Upper lobe of left lung (tissue), 6 donors: Measurements from ENCODE around the gene SPOCK1. TPM values are rescaled to one million over a fixed set of nuclear protein-coding genes. Genes with fewer than 3 reads are reported as not detected.

Experiments
- ATAC-seq, 2 donors: fragments of 200-7000 bp; cut with Tn5 transposase; one replicate each; pipeline ENCODE4 v1.9.1; 2022; ENCODE audit warnings: mild to moderate bottlenecking in 2 of 2, moderate library complexity in 2 of 2; ENCODE audit not compliant: low FRiP score in 2 of 2
- DNase-seq, 2 donors: peaks; one replicate each; pipeline ENCODE4 v3.0.0-alpha.2; 2019 to 2020
- H3K27ac ChIP-seq, 4 donors: fragments of 200-600 bp; sonication (generic); one replicate each; pipeline ENCODE4 v1.5.1; 2016 to 2019
- H3K27me3 ChIP-seq, 4 donors: fragments of 200-600 bp; sonication (generic); one replicate each; pipeline ENCODE4 v1.5.1; 2017 to 2019
- H3K36me3 ChIP-seq, 4 donors: fragments of 200-600 bp; sonication (generic); one replicate each; pipeline ENCODE4 v1.5.1; 2016 to 2019
- H3K4me1 ChIP-seq, 4 donors: fragments of 200-600 bp; sonication (generic); one replicate each; pipeline ENCODE4 v1.5.1; 2018 to 2019
- H3K4me3 ChIP-seq, 4 donors: fragments of 200-600 bp; sonication (generic); one replicate each; pipeline ENCODE4 v1.5.1; 2017 to 2019; ENCODE audit warnings: mild to moderate bottlenecking in 2 of 4, moderate library complexity in 1 of 4
- H3K9me3 ChIP-seq, 4 donors: fragments of 200-600 bp; sonication (generic); one replicate each; pipeline ENCODE4 v1.5.1; 2018 to 2019
- EP300 ChIP-seq, 4 donors: sonication (generic); formaldehyde crosslinking; IDR thresholded peaks; one replicate each; pipeline ENCODE4 v1.5.1; 2017; ENCODE audit warnings: antibody characterized with exemption in 4 of 4, control low read depth in 2 of 4
- POLR2A ChIP-seq, 4 donors: fragments of 450-650 bp; IDR thresholded peaks; one replicate each; pipeline ENCODE4 v1.5.1; 2016 to 2017; ENCODE audit warnings: antibody characterized with exemption in 4 of 4, mild to moderate bottlenecking in 2 of 4
- POLR2AphosphoS5 ChIP-seq, 2 donors: sonication (generic); formaldehyde crosslinking; IDR thresholded peaks; one replicate each; pipeline ENCODE4 v1.5.1; 2017; ENCODE audit warnings: antibody characterized with exemption in 2 of 2
- WGBS, 2 donors: methylation state at CpG; one replicate each; pipeline ENCODE4 v1.1.5; 2017 to 2018; 5-methylcytosine and 5-hydroxymethylcytosine counted together
- total RNA-seq, 6 donors: library from RNA; depleted of rRNA in 4 of 6; stranded (reverse); fragments of >200 nt in 4 of 6; gene quantifications; one replicate each; pipeline versions ENCODE4 v1.1.0 to v1.2.1, GENCODE V29; 2016 to 2021
- TF ChIP-seq, protein P1 (sequence below), 6 experiments: fragments of 450-650 bp in 4 of 6; fragments of 200-600 bp in 2 of 6; sonication (generic) in 2 of 6; IDR thresholded peaks; one replicate each; pipeline ENCODE4 v1.5.1; 2016 to 2019; ENCODE audit warnings: antibody characterized with exemption in 6 of 6
- donor health status: DM: no; HTN: no; CAD: no; lungs with moderate emphysema.
- donor health status: DM: no; HTN: yes; CAD: no; lungs with severe emphysema.

SPOCK1 gene
- total RNA-seq, 6 donors from 2014 or later = 0.33 to 16.6 (median 2.0) TPM; not detected in 1

DNA sequence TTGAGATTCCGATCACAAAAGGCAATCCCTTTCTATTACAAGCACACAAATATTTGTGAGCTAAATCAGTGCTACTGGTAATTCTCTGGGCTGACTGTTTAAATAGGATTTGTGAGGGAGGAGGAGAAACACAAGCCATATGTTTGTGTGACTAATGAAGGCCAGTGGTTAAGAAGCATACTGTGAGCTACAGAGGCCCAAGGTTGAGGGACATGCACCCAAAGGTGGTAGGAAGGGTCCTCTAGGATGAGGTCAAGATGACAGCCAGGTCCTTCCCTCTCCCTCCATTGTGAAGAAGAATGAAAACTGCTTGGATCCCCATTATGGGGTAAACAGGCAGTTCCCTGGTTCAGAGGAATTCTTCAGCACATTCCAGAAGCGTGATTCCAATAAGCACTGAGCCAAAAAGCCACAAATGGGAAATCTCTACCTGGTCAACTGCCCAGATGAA lies 83.9 kb downstream of the SPOCK1 start:
- H3K9me3 ChIP-seq = peaks cover 0 to 4% (median 1%) of the 10 kb centered on the region in 4 donors
- no peaks in the 10 kb centered on the region for H3K36me3 ChIP-seq
- no peaks in the 10 kb centered on the region for H3K4me1 ChIP-seq
- no peaks in the 10 kb centered on the region for H3K27me3 ChIP-seq
- no peak overlapping the region for H3K4me3 ChIP-seq
- TF ChIP-seq EP300 (IDR thresholded peaks at IDR 0.05) = no peak
- no peak overlapping the region for H3K27ac ChIP-seq
- WGBS, 2 donors = 86% methylated on average over 2 of the region's 2 CpGs
- DNase-seq (no peak), ATAC-seq (no peak)

DNA sequence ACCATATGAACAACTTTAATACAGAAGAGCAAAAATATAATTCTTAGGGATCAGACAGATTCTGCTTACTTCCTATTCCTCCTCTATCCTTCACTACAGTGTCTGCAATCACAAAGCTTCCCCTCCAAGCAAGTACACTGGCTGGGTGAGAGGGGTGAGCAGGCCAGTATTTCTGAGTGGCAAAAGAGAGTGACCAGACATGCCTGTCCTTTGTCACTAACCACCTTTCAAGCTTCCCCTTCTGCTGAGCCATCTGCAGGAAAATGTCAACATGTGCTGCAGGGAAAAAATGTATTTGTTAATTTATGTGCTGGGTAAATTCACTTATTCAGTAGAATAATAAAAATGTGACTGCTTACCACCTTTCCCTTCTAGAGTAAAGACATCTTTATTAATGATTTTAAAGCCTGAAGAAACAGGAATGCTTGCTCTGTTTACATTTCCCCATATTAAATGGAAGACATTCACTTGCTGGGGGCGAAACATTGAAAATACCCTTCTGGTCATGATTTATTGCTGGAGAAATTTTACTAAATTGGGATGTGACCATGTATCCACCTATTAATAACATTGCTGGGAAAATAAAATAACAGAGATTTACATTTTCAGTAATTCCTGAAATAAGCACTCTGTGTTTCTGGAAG lies 84.9 kb downstream of the SPOCK1 start:
- WGBS, 2 donors = 55 to 74% methylated on average over 1 of the region's 1 CpG
- Histone ChIP-seq H3K4me1 (no peaks in the 10 kb centered on the region), H3K27me3 (no peaks in the 10 kb centered on the region), H3K27ac (no peak overlapping the region), H3K36me3 (no peaks in the 10 kb centered on the region), H3K4me3 (no peak overlapping the region), H3K9me3 (peaks cover 0 to 4% (median 1%) of the 10 kb centered on the region in 4 donors)
- ATAC-seq (no peak), DNase-seq (no peak)
- no peak for TF ChIP-seq POLR2AphosphoS5 (IDR thresholded peaks at IDR 0.05)
- no peak for TF ChIP-seq POLR2A (IDR thresholded peaks at IDR 0.05)
- TF ChIP-seq, protein P1, sequence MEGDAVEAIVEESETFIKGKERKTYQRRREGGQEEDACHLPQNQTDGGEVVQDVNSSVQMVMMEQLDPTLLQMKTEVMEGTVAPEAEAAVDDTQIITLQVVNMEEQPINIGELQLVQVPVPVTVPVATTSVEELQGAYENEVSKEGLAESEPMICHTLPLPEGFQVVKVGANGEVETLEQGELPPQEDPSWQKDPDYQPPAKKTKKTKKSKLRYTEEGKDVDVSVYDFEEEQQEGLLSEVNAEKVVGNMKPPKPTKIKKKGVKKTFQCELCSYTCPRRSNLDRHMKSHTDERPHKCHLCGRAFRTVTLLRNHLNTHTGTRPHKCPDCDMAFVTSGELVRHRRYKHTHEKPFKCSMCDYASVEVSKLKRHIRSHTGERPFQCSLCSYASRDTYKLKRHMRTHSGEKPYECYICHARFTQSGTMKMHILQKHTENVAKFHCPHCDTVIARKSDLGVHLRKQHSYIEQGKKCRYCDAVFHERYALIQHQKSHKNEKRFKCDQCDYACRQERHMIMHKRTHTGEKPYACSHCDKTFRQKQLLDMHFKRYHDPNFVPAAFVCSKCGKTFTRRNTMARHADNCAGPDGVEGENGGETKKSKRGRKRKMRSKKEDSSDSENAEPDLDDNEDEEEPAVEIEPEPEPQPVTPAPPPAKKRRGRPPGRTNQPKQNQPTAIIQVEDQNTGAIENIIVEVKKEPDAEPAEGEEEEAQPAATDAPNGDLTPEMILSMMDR (IDR thresholded peaks at IDR 0.05) = no peak
- no peak for TF ChIP-seq EP300 (IDR thresholded peaks at IDR 0.05)

DNA sequence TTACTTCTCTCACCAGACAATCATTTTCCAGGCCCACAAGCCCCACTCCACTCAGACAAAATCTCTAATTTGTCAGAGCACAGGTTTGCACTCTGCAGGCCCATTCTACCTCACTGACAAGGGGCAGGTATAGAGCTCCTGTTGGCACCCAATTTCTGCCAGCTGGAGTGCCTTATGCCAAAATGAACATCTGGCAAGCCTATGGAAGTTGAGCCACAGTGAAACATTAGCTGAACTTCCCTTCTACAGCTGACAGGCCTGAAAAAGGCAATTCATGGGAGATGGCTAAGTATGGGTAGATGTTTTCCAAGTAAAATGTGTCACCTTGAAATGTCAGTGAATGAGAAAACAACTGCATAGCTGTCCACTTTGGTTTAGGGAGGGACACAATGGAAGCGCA lies 87.0 kb downstream of the SPOCK1 start:
- no peak for ATAC-seq
- H3K27ac ChIP-seq = no peak overlapping the region
- H3K36me3 ChIP-seq = no peaks in the 10 kb centered on the region
- TF ChIP-seq POLR2AphosphoS5 (IDR thresholded peaks at IDR 0.05) (no peak), EP300 (IDR thresholded peaks at IDR 0.05) (no peak), POLR2A (IDR thresholded peaks at IDR 0.05) (no peak)
- TF ChIP-seq, protein P1 (IDR thresholded peaks at IDR 0.05) = no peak
- H3K4me1 ChIP-seq = no peaks in the 10 kb centered on the region
- peaks cover 0 to 4% (median 1%) of the 10 kb centered on the region in 4 donors for H3K9me3 ChIP-seq
- no peak for DNase-seq
- 87 to 96% methylated on average over 1 of the region's 1 CpG for WGBS, 2 donors
- H3K27me3 ChIP-seq = no peaks in the 10 kb centered on the region
- no peak overlapping the region for H3K4me3 ChIP-seq

DNA sequence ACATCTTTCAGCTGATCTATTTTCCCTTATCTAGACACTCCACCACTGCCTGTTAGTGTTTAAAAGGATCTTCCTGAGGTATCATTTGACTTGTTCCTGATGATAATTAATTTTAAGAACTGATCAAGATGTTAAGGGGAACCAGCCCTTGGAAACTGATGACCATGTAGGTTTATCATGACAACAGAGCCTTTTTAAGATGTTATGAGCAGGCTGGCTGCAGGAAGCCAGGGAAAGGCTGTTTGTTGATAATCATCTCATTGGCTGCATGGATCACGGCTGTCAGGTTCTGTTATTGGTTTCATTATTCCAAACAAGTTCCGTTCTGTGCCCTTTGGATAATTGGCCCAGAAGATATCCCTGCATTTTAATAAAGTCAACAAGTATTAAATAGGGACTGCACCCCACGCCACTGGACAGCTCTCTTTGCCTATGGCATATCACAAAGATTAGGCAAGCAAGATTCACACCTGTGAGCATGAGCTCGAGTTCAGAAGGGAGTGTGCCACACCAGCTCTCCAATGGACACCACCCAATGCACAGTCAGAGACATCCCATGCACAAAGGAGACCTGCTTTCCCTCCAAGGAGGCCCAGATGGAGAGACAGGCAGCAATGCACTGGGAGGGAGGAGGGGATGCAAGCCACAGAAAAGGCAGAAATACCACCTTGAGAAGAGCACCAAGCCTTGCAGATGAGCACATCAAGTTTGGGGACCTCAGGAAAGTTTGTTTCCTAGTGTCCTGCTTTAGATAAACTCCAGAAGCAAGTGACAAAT lies 88.7 kb downstream of the SPOCK1 start:
- WGBS, 2 donors = 74 to 76% methylated on average over 4 of the region's 4 CpGs

DNA sequence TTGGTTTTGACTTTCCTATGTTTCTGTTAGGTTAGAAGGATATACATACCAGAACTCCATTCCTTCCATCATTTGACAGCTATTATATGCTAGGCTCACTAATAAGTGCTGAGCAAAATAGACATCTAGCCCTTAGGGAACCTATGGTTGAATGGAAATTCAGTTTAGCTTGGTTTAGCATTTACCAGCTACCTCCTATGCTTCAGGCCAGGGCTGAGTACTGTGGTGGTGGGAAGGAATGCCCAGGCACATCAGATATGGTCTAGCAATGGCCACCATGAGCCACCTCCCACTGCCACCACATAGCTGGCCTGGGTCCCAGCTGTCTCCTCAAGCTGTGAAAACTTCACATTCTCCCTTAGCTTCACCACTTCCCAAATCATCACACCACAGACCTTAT lies 89.4 kb downstream of the SPOCK1 start:
- Histone ChIP-seq H3K27ac (no peak overlapping the region), H3K4me3 (no peak overlapping the region), H3K9me3 (no peaks in the 10 kb centered on the region), H3K27me3 (no peaks in the 10 kb centered on the region), H3K4me1 (no peaks in the 10 kb centered on the region), H3K36me3 (no peaks in the 10 kb centered on the region)
- ATAC-seq = no peak
- TF ChIP-seq, protein P1 (IDR thresholded peaks at IDR 0.05) = no peak
- no peak for TF ChIP-seq POLR2A (IDR thresholded peaks at IDR 0.05)
- no peak for TF ChIP-seq EP300 (IDR thresholded peaks at IDR 0.05)
- no peak for TF ChIP-seq POLR2AphosphoS5 (IDR thresholded peaks at IDR 0.05)
- no peak for DNase-seq

More for the DNA sequence above, 88.7 kb downstream of the SPOCK1 start:
- no peaks in the 10 kb centered on the region for H3K27me3 ChIP-seq
- TF ChIP-seq POLR2AphosphoS5 (IDR thresholded peaks at IDR 0.05) (no peak), EP300 (IDR thresholded peaks at IDR 0.05) (no peak), POLR2A (IDR thresholded peaks at IDR 0.05) (no peak)
- TF ChIP-seq, protein P1 (IDR thresholded peaks at IDR 0.05) = no peak
- no peak overlapping the region for H3K27ac ChIP-seq
- H3K4me3 ChIP-seq = no peak overlapping the region
- no peaks in the 10 kb centered on the region for H3K36me3 ChIP-seq
- ATAC-seq = no peak
- no peaks in the 10 kb centered on the region for H3K4me1 ChIP-seq
- no peak for DNase-seq
- H3K9me3 ChIP-seq = no peaks in the 10 kb centered on the region
